CD1c-positive myeloid dendritic cell (primary cell): ENCODE measurements around the gene PET100.

Experiments used
- DNase-seq: peaks from one replicate; pipeline ENCODE4 v3.0.0-alpha.2; 2016; ENCODE audit errors: extremely low spot score

PET100 gene

DNA sequence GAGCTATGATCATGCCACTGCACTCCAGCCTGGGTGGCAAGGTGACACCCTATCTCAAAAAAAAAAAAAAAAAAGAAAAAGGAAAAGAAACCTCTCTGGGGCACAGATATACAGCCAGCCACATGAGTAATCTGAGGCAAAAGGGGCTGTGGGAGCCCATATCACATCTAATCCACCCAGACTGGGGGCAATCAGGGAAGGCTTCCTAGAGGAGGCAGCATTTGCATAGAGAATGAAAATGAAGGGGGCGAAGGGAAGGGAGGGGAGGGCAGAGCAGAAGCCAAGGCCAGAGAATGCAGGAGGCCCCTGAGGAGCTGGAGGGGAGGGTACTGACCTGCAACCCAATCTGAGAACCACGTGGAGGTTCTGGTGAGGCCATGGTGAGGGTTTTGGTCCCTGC lies 20.6 kb downstream of the PET100 start:
- DNase-seq: no peak

DNA sequence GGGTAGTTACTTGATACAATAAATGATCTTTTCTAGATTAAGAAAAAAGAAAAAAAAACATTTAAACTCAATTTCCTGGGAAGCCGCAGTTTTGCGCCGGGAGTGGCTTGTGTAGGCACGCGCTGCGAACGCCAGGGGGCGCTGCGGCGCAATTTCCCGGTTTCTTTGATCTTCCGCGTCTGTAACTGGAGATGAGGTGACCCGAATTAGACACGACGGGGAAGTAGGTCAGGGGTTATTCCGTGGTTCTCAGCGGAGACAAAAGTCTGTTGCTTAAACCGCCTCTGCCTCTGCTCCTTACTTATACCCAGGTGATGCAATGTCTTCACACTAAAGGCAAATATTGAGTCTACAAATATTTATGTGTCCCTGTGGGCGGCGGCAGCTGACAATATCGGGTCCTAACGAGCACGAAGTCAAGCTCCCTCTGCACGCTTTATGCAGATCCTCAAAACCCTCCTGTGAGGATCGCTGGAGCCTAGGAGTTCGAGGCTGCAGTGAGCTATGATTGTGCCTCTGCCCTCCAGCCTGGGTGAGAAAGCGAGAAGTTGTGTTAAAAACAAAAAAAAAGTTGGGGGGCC lies 22.6 kb downstream of the PET100 start:
- peak; percentile 99 for DNase-seq

DNA sequence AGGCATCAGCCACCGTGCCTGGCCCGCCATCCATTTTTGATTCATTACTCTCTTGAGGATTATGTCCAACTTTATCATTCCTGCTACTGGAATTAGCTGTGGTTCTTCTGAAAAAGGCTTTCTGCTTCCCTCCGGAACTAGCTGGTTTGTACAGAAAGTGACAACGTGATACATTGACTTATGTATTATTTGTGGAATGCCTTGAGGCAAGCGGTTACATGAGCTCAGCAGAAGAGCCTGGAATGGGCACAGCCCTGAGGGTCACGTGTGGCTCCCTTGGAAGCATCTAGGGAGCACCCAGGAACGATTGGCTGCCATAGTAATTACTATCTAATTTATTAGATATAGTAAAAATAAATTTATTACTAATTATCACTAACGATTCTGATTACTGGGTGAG lies 24.8 kb downstream of the PET100 start:
- DNase-seq: no peak

DNA sequence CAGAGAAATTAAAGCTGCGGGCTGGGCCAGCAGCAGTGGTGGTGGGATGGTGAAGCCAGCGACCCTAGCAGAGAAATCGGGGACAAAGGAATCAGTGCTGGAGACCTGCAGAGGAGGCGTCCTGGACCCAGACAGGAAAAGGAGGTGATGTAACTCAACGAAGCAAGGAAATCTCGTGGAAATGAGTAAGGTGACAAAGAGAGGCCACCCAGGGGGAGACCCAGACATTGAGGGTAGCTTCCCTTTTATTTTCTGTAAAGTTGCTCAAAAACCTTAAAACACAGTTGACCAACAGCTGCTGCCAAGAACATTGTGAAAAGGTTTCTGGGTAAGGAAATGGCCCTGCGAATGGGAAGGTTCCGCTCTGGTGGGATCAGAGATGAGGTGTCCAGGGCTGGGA lies 26.0 kb downstream of the PET100 start:
- peak; percentile 92 for DNase-seq

DNA sequence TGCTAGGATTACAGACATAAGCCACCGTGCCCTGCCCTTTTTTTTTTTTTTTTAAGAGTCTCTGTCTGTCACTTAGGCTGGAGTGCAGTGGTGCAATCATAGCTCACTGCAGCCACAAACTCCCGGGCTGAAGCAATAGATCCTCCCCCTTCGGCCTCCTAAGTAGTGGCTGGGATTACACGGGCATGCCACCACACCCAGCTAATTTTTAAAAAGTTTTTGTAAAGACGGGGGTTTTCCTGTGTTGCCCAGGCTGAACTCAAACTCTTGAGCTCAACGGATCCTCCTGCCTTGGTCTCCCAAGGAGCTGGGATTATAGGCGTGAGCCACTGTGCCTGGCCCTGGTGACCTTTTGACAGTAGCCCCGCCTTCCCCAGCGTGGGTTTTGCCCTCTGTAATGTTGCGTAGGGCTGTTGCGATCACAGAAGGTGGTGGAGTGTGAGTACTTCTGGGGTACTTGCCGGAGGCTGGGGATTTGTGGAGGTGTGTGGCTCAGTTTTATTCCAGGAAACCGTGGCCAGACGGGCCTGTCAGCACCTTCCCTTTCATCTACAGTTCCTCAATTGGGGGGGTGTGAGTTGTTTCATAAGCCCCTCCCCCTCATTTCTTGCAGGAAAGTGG lies 27.6 kb downstream of the PET100 start:
- DNase-seq: peak; percentile 91

DNA sequence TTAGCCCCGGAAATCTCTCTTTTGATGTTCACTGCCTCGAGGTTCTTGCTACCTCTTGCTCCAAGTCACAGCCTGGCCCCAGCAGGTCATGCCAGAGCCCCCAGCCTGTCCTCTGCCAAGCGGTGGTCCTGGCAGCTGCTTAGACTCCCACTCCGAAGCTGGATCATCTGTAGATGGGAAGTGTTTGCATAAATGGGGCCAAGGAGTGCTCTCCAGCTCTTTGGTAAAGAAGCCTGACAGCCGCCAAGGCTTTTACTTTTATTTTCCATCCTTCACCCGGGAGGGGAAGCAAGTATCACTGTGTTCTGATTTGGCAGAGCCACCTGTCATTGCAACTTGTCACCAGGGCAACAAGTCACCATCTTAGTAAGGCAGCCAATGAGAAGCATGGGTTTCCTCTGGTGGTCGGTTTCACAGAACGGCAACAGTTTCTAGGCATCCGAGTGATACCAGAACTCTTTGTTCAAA lies 28.7 kb downstream of the PET100 start:
- peak; percentile 61 for DNase-seq

DNA sequence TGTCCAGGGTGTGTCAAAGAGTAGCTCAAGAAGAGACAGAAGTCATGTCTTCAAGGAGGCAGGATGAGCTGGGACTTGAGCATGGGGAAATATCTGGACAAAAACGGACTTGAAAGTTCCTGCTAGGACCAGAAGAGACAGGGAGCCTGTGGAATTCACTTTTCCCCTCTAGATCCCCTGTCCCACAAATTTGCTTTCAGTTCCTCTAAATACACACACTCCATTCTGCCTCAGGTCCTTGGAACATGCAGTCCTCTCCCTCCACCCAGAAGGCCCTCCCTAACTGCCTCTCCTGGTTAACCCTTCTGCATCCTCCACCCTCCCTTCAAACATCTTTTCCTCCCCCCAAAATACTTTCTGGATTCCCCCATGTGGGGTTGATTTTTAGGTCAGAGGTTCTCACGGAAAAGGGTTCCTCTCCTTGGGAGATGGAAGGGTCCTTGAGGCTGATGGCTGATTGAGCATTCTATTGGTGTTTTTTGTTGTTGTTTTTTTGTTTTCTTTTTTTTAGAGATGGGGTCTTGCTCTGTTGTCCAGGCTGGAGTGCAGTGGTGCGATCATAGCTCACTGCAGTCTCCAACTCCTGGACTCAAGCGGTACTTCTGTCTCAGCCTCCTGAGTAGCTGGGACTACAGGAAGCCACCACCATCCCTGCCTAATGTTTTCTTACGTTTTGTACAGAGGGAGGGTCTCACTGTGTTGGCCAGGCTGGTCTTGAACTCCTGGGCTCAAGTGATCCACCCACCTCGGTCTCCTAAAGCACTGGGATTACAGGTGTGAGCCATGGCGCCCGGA lies 32.3 kb downstream of the PET100 start:
- peak; percentile 44 for DNase-seq

DNA sequence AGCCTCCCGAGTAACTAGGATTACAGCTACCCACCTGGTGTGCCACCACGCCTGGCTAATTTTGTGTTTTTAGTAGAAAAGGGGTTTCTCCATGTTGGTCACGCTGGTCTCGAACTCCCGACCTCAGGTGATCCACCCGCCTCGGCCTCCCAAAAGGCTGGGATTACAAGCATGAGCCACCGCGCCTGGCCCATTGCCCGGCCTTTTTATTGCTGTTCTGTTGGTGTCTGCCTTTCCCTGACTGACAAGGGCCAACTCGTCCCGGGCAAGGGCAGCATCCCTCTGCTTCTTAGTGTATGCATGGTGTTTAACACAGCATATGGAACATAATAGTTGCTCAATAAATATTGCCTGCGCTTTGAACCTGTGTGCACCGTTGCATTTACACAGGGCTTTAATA lies 33.1 kb downstream of the PET100 start:
- no peak for DNase-seq

DNA sequence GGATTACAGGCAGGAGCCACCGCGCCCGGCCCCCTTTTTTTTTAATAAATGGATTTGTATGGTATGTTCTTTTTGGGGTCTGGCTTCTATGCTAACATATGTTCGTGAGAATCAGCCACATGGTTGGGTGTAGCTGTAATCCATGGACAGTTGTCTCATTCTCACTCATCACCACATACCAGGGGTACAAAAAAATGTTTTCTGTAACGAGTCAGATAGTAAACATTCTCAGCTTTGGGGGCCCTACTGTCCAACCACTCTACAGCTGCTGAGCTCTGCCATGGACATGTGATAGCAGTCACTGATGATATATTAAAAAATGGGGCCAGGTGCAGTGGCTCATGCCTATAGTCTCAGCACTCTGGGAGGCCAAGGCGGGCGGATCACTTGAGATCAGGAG lies 34.1 kb downstream of the PET100 start:
- DNase-seq: no peak

DNA sequence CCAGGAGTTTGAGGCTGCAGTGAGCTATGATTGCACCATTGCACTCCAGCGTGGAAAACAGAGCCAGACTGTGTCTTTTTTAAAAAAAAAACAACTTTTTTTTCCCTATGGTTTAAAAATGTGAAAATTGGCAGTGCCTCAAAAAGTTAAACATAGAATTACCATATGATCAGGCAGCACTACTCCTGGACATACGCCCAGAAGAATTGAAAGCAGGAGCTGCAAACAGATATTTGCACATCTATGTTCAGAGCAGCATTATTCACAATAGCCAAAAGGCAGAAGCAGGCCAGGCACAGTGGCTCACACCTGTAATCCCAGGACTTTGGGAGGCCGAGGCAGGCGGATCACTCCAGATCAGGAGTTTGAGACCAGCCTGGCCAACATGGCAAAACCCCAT lies 35.5 kb downstream of the PET100 start:
- DNase-seq: no peak

DNA sequence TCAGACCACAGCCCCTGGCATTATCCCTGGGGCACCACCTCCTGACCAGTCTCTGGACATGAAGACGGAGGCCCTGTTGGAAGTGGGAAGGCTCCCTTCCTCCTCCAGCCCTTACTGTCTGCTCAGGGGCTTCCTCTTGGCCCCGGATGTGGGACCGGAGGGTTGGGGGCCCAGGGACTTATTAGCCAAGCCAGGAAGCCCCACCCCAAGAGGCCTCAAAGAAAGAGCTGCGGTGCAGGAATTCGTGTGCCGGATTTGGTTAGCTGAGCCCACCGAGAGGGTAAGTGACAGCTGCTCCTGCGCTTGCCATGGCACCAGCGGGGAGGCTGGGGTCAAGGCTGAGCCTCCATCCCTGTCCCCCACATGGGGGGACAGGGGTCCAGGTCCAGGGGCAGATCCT lies 39.2 kb downstream of the PET100 start, which contains the start of gene RETN:
TSS of gene RETN (plus strand) at position 208 of the 400 bp plus-strand sequence. CDS start 278 bp downstream, outside the sequence.
- DNase-seq: no peak

DNA sequence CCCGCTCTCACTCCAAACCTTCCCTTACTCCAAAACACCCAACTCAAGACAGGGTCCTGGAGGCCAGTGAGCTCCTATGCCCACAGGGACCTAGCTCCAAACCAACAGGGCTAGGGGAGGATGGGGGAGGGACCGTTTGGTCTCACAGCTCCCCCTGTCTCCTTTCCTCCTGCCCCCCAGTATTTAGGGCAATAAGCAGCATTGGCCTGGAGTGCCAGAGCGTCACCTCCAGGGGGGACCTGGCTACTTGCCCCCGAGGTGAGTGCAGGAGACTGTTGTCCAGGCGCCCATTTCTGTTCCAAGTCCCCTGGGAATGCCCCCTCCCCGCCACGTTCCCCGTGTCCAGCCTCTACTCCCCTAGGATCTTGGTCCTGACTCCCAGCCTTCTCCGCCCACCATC lies 40.0 kb downstream of the PET100 start:
- no peak for DNase-seq

DNA sequence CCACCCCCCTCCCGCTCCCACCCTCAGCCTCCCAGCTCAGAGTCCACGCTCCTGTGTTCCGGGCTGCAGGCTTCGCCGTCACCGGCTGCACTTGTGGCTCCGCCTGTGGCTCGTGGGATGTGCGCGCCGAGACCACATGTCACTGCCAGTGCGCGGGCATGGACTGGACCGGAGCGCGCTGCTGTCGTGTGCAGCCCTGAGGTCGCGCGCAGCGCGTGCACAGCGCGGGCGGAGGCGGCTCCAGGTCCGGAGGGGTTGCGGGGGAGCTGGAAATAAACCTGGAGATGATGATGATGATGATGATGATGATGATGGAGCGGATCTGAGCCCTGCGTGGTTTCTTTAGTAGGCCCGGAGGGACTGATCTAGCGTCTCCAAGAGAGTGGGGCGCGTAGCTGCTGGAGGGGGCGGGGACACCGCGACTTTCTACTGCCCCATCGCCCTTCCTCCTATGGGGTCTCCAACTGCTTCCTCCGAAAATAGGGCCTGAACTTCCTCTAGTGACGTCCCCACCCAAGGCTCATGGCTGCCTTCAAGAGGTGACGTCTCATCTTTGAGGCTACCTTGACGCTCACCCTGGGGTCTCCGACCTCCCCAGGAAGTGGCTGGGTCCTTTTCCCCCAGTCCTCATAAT lies 40.7 kb downstream of the PET100 start:
- DNase-seq: peak; percentile 68

DNA sequence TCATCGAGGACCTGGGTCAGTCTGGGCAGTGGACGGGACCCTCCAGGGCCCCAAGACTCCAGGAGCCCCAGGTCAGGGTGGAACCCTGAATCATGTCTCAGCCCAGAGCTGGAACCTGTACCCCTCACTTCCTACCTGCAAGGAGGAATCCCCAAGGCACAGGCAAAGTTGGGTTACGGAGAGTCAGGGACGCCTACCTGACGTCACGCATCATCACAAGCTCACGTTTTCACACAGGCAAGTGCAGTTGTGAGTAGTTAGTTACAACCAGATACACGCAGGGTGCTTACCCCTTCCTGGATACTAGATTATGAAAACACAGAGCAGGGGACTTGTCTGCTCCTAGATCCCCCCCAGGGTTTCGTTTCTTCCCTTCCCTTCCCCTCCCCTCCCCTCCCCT lies 41.2 kb downstream of the PET100 start:
- DNase-seq: no peak

DNA sequence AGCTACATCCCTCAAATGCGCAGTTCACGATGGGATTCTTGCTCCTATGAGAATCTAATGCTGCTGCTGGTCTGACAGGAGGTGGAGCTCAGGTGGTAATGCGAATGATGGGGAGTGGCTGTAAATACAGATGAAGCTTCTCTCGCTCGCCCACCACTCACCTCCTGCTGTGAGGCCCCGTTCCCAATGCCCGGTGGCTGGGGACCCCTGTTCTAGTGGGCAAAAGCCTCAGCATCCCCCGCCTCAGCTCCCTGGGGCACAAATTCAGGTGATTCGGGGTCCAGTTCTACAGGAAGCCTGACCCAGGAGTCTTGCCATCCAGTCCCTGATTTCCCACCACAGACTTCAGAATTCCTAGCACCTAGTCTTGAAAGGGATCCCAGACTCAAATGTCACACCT lies 42.9 kb downstream of the PET100 start:
- DNase-seq: no peak

DNA sequence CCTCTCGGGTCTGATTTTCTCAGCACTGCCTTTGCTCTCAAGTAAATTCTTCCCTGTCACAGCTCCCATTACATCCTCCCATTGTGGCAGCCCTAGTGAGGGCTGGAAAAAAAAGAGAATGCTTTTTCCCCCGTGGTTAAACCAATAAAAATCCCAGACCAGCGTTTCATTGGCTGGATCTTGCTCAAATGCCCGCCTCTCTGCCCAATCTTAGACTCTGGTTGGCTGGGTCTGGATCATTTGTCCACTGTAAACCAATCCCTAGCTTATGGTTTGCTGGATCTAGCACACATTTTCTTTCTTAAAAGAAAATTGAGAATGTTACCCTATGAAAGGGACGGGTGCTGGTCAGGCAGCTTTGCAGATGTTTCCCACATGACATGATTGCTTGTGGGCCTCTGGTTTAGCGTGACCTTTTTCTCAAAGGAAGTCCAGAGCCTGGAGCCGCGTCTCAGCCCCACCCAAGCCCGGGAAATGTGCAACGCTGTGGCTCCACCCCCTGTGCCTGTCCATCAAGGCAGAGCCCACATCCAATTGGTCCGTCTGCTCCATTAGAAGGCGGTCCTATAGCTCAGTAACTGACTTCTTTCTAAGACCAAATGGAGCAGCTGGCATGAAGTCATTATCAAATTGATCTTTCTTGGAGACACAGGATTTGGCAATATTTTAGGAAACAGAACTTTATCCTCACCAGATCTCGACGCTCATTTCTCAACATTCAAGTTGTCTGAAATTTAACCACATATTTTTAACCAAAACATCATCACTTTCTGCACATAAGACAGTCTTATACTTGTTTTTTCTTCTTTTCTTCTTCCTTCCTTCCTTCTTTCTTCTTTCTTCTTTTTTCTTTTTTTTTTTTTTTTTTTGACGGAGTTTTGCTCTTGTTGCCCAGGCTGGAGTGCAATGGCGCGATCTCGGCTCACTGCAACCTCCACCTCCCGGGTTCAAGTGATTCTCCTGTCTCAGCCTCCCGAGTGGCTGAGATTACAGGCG lies 44.7 kb downstream of the PET100 start:
- DNase-seq: peak; percentile 95

DNA sequence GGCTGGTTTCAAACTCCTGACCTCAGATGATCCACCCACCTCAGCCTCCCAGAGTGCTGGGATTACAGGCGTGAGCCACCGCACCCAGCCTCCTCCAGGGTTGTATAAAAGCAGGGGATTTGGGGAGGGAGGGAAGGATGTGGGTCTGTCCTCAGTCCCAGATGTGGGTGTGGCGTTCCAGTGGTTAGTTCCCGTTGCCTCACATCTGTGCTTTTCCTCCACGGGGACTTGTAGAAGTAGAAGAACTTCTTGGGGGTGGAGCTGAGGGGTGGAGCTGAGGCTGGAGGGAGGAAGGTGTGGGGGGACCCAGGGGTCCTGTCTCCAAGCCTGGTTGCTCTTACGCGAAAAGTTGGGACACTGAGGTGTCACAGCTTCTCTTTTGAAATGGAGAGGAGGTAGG lies 46.8 kb downstream of the PET100 start:
- peak; percentile 79 for DNase-seq

DNA sequence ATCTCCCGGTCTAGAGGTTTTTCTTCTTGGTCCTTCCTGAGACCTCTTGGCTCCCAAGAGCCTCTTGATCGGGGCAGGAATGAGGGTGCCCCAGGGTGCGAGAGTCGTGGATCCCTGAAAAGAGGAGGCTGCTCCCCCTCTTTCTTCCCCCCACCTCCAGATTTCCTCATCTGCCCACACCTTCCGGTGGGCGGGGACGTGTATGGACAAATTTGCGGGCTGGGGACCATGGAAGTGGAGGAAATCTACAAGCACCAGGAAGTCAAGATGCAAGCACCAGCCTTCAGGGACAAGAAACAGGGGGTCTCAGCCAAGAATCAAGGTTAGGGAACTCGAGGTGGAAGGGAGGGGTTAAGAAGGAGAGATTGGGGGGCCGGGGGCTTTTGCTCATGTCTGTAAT lies 47.3 kb downstream of the PET100 start, which contains the start of gene MCEMP1:
TSS of gene MCEMP1 (plus strand) at position 237 of the 400 bp plus-strand sequence. CDS start at position 268, 31 bp downstream.
- peak; percentile 70 for DNase-seq

DNA sequence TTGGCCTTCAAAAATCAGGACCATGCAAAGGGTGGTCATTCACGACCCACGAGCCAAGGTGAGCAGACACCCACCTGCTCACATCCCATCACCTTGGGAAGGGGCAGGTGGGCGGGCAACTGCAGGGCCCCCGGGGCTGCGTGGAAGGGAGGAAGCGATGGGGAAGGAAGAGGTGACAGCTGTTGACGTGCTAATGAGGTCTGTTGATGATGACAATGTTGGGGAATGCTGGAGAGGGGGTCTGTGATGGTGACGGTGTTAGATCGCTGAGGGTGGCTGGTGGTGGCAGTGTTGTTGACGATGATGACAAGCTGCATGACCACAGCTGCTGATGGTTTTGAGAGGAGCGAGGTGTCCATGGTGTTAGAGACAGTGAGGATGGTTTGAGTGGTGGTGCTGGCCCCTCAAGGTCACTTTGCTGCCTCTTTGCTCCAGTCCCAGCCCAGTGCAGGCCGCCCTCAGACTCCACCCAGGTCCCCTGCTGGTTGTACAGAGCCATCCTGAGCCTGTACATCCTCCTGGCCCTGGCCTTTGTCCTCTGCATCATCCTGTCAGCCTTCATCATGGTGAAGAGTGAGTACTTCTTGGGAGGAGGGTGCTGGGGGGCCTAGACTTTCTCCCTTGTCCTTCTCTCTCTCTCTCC lies 48.2 kb downstream of the PET100 start:
- DNase-seq: peak; percentile 46

DNA sequence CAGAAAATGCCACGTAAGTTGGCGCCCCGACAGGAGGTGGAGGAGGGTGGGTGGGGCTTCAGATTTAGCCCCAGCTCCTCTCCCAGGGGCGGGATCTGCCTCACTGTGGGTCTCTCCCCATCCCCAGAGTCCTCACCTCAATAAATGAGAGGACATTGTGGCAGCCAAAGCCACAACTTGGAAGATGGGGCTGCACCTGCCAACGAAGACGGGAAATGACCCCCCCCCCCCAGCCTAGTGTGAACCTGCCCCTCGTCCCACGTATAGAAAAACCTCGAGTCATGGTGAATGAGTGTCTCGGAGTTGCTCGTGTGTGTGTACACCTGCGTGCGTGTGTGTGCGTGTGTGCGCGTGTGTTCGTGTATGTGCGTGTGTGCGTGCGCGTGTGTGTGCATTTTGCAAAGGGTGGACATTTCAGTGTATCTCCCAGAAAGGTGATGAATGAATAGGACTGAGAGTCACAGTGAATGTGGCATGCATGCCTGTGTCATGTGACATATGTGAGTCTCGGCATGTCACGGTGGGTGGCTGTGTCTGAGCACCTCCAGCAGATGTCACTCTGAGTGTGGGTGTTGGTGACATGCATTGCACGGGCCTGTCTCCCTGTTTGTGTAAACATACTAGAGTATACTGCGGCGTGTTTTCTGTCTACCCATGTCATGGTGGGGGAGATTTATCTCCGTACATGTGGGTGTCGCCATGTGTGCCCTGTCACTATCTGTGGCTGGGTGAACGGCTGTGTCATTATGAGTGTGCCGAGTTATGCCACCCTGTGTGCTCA lies 49.6 kb downstream of the PET100 start:
- DNase-seq: peak; percentile 88
